Prostate gland (tissue), 2 donors: Measurements from ENCODE around the gene TRPM3.

ENCODE experiments used
- CTCF ChIP-seq, 4 experiments: fragments of 200-600 bp in 2 of 4; fragments of 450-650 bp in 2 of 4; sonication (generic) in 2 of 4; IDR thresholded peaks; 1 replicate in 3 of 4; 2 replicates in 1 of 4; pipeline ENCODE4 v1.5.1; 2016 to 2019; ENCODE audit warnings: antibody characterized with exemption in 4 of 4, mild to moderate bottlenecking in 2 of 4, moderate library complexity in 2 of 4
- POLR2A ChIP-seq: fragments of 450-650 bp; IDR thresholded peaks from one replicate; pipeline ENCODE4 v1.6.1; 2016; ENCODE audit warnings: antibody characterized with exemption, mild to moderate bottlenecking

- TF ChIP-seq CTCF (IDR thresholded peaks at IDR 0.05): no peak
- no peak for TF ChIP-seq POLR2A
Observed at GRCh38 chr9:70529377-70529776, 592.0 kb downstream of the TRPM3 start.
